Measurements from ENCODE around the gene SUSD6.

Gene SUSD6

DNA sequence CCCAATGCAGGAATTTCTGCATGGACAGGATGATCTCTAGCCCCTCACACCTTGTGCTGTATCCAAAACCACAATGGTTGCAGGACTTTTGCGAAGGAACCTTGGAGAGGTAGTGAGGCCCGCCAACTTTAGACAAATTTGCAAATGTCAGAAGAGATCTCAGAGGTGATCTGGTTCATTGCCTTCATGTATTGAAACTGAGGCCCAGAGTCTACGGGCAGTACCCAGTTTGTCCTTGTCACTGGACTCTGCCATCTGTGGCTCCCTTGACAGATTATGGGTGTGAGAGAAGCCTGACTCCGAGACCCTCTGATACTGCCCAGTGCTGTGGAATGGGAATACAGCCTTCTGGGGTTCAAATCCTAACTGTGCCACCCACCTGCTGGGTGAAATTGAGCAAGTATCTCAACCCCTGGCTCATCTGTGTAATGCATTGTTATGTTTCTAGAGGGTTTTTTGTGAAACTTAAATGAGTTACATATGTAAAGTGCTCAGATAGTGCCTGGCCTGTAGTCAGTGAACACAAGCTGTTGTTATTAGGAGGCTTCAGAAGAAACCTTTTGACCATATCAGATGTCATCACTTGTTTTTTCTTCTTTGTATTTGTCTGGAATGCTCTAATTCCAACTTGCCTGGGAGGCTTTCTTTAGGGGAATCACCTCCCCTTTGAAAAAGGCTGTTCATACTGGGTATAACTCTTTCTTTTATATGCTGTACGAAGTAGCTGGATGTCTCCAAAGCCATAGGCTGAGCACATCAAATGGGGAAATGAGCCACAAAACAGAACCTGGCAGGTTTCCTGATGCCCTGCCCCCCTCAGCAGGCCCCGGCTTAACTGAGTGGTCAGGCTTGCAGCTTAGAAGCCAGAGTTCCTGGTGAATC is 84.2 kb downstream of the SUSD6 start:
- Histone ChIP-seq H2AFZ (ENCODE audit: low read depth, low read length) (no peak overlapping the region), H2BK12ac (ENCODE audit: low read length in 2 of 2) (no peak overlapping the region), H4K91ac (ENCODE audit: low read length) (no peak overlapping the region), H3K14ac (ENCODE audit: low read length in 2 of 2) (no peak overlapping the region), H3K4me1 (ENCODE audit: control insufficient read depth, insufficient read depth, low read depth, low read length) (peaks cover 10% of the 10 kb centered on the region), H2AK5ac (ENCODE audit: low read length, severe bottlenecking) (no peak overlapping the region), H4K8ac (ENCODE audit: low read length) (no peak overlapping the region), H3K4me2 (ENCODE audit: low read length, poor library complexity, severe bottlenecking) (no peak overlapping the region), H3K23ac (ENCODE audit: low read length in 2 of 2) (no peak overlapping the region), H3K18ac (ENCODE audit: low read depth in 1 of 2, low read length in 2 of 2) (no peak overlapping the region), H3K27me3 (ENCODE audit: control insufficient read depth in 1 of 2, insufficient read depth in 1 of 2, low read length in 2 of 2) (no peaks in the 10 kb centered on the region), H3K4ac (ENCODE audit: low read depth in 1 of 2, low read length in 2 of 2) (no peak overlapping the region), H2BK15ac (ENCODE audit: low read depth, poor library complexity, severe bottlenecking) (no peak overlapping the region), H3K27ac (ENCODE audit: low read length, poor library complexity, severe bottlenecking) (no peak overlapping the region), H2BK5ac (ENCODE audit: low read depth, low read length, poor library complexity, severe bottlenecking) (no peak overlapping the region), H3K4me3 (ENCODE audit: insufficient read depth in 1 of 2, low read depth in 1 of 2, low read length in 2 of 2) (no peak overlapping the region), H3K36me3 (ENCODE audit: control insufficient read depth in 1 of 2, insufficient read depth in 2 of 2, low read depth in 1 of 2, low read length in 2 of 2) (no peaks in the 10 kb centered on the region), H3K9ac (ENCODE audit: low read length) (no peak overlapping the region), H3K79me1 (replicated peaks; ENCODE audit: low read length, poor library complexity, severe bottlenecking) (peaks cover 49% of the 10 kb centered on the region), H3K9me3 (ENCODE audit: control insufficient read depth, low read length) (no peaks in the 10 kb centered on the region), H2BK120ac (ENCODE audit: low read depth, low read length) (no peak overlapping the region)
- 93% methylated on average over 6 of the region's 6 CpGs for WGBS
- no peak for DNase-seq

DNA sequence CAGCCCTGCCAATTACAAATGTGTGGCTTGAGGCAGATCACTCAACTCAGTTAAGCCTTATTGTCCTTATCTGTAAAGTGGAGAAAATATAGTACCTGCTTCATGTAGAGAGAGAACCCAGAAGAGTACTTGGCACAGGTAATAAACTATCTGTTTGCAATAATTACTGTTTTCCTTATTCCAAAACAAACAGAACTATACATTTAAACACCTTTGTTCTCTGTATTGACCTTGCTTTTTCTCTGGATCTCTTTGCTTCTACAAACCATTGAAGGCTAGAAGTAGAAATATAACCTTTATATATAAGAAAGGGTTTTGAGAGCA is 84.8 kb downstream of the SUSD6 start:
- Histone ChIP-seq H4K8ac (ENCODE audit: low read length) (no peak overlapping the region), H3K14ac (ENCODE audit: low read length in 2 of 2) (no peak overlapping the region), H2AFZ (ENCODE audit: low read depth, low read length) (no peak overlapping the region), H3K9me3 (ENCODE audit: control insufficient read depth, low read length) (no peaks in the 10 kb centered on the region), H4K91ac (ENCODE audit: low read length) (no peak overlapping the region), H3K27ac (ENCODE audit: low read length, poor library complexity, severe bottlenecking) (no peak overlapping the region), H2BK15ac (ENCODE audit: low read depth, poor library complexity, severe bottlenecking) (no peak overlapping the region), H2BK12ac (ENCODE audit: low read length in 2 of 2) (no peak overlapping the region), H3K27me3 (ENCODE audit: control insufficient read depth in 1 of 2, insufficient read depth in 1 of 2, low read length in 2 of 2) (no peaks in the 10 kb centered on the region), H3K4me2 (ENCODE audit: low read length, poor library complexity, severe bottlenecking) (no peak overlapping the region), H3K9ac (ENCODE audit: low read length) (no peak overlapping the region), H3K4me3 (ENCODE audit: insufficient read depth in 1 of 2, low read depth in 1 of 2, low read length in 2 of 2) (no peak overlapping the region), H3K23ac (ENCODE audit: low read length in 2 of 2) (no peak overlapping the region), H2BK120ac (ENCODE audit: low read depth, low read length) (no peak overlapping the region), H3K4me1 (ENCODE audit: control insufficient read depth, insufficient read depth, low read depth, low read length) (peaks cover 10% of the 10 kb centered on the region), H3K4ac (ENCODE audit: low read depth in 1 of 2, low read length in 2 of 2) (no peak overlapping the region), H3K36me3 (ENCODE audit: control insufficient read depth in 1 of 2, insufficient read depth in 2 of 2, low read depth in 1 of 2, low read length in 2 of 2) (no peaks in the 10 kb centered on the region), H2BK5ac (ENCODE audit: low read depth, low read length, poor library complexity, severe bottlenecking) (no peak overlapping the region), H3K18ac (ENCODE audit: low read depth in 1 of 2, low read length in 2 of 2) (no peak overlapping the region), H3K79me1 (replicated peaks; ENCODE audit: low read length, poor library complexity, severe bottlenecking) (peaks cover 45% of the 10 kb centered on the region), H2AK5ac (ENCODE audit: low read length, severe bottlenecking) (no peak overlapping the region)
- DNase-seq, result no peak

DNA sequence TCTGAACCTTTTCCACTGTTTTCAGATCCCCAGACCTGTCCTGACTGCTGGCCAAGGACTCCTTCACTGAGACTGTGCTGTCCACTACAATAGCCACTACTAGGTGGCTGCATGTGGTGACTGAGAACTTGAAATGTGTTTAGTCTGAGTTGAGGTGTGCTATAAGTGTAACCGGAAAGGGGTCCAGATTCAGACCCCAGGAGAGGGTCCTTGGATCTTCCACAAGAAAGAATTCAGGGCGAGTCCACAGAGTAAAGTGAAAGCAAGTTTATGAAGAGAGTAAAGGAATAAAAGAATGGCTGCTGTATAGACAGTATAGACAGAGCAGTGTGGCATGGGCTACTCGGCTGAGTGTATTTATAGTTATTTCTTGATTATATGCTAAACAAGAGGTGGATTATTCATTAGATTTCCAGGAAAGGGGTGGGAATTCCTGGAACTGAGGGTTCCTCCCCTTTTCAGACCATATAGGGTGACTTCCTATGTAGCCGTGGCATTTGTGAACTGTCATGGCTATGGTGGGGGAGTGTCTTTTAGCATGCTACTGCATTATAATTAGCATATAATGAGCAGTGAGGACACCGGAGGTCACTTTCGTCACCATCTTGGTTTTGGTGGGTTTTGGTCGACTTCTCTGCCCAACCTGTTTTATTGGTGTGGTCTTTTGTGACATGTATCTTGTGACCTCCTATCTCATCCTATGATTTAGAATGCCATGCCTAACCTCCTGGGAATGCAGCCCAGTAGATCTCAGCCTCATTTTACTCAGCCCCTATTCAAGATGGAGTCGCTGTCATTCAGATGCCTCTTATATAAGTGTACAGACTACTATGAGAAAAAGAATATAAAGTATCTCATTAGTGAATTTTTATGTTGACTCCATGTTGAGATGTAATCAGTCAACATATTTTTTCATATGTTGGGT is 85.5 kb downstream of the SUSD6 start:
- WGBS, result 91% methylated on average over 5 of the region's 8 CpGs
- no peaks in the 10 kb centered on the region for H3K36me3 ChIP-seq (ENCODE audit: control insufficient read depth in 1 of 2, insufficient read depth in 2 of 2, low read depth in 1 of 2, low read length in 2 of 2)
- no peak overlapping the region for H3K4ac ChIP-seq (ENCODE audit: low read depth in 1 of 2, low read length in 2 of 2)
- no peak overlapping the region for H3K23ac ChIP-seq (ENCODE audit: low read length in 2 of 2)
- no peak overlapping the region for H4K8ac ChIP-seq (ENCODE audit: low read length)
- no peak overlapping the region for H3K4me2 ChIP-seq (ENCODE audit: low read length, poor library complexity, severe bottlenecking)
- H3K18ac ChIP-seq (ENCODE audit: low read depth in 1 of 2, low read length in 2 of 2), result no peak overlapping the region
- H3K27ac ChIP-seq (ENCODE audit: low read length, poor library complexity, severe bottlenecking), result no peak overlapping the region
- no peaks in the 10 kb centered on the region for H3K27me3 ChIP-seq (ENCODE audit: control insufficient read depth in 1 of 2, insufficient read depth in 1 of 2, low read length in 2 of 2)
- H2BK5ac ChIP-seq (ENCODE audit: low read depth, low read length, poor library complexity, severe bottlenecking), result no peak overlapping the region
- no peak overlapping the region for H2AK5ac ChIP-seq (ENCODE audit: low read length, severe bottlenecking)
- peak overlapping the region in 1 of 2 experiments; percentile 57 for H2BK12ac ChIP-seq (ENCODE audit: low read length in 2 of 2)
- H4K91ac ChIP-seq (ENCODE audit: low read length), result no peak overlapping the region
- H3K9ac ChIP-seq (ENCODE audit: low read length), result no peak overlapping the region
- H3K9me3 ChIP-seq (ENCODE audit: control insufficient read depth, low read length), result no peaks in the 10 kb centered on the region
- no peak overlapping the region for H3K4me3 ChIP-seq (ENCODE audit: insufficient read depth in 1 of 2, low read depth in 1 of 2, low read length in 2 of 2)
- H3K79me1 ChIP-seq (replicated peaks; ENCODE audit: low read length, poor library complexity, severe bottlenecking), result peaks cover 46% of the 10 kb centered on the region
- no peak overlapping the region for H2AFZ ChIP-seq (ENCODE audit: low read depth, low read length)
- no peak overlapping the region for H2BK15ac ChIP-seq (ENCODE audit: low read depth, poor library complexity, severe bottlenecking)
- H3K14ac ChIP-seq (ENCODE audit: low read length in 2 of 2), result no peak overlapping the region
- H3K4me1 ChIP-seq (ENCODE audit: control insufficient read depth, insufficient read depth, low read depth, low read length), result peaks cover 10% of the 10 kb centered on the region
- peak; percentile 38 for DNase-seq
- no peak overlapping the region for H2BK120ac ChIP-seq (ENCODE audit: low read depth, low read length)

DNA sequence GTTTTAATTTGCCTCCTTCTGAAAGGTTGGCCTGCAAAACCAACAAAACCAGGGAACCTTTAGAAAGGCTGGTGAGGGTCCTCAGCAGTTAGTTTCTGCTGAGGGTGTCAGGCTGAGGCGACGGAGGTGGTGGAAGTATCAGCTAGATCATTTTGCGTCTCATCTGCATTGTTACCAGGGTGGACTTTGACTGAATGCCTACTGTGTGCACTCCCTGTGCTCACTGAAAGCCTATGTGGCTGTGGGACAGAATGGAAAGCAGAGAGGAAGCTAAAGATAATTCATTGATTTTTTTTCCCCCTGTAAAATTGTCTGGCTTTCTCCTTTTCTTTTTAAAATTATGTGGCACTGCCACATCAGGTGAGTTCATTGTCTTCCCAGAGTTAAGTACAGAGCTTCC is 87.2 kb downstream of the SUSD6 start:
- no peak overlapping the region for H2BK12ac ChIP-seq (ENCODE audit: low read length in 2 of 2)
- H3K4ac ChIP-seq (ENCODE audit: low read depth in 1 of 2, low read length in 2 of 2), result no peak overlapping the region
- H3K4me3 ChIP-seq (ENCODE audit: insufficient read depth in 1 of 2, low read depth in 1 of 2, low read length in 2 of 2), result no peak overlapping the region
- no peak for DNase-seq
- no peak overlapping the region for H3K9ac ChIP-seq (ENCODE audit: low read length)
- H2BK120ac ChIP-seq (ENCODE audit: low read depth, low read length), result no peak overlapping the region
- no peak overlapping the region for H3K14ac ChIP-seq (ENCODE audit: low read length in 2 of 2)
- H2AFZ ChIP-seq (ENCODE audit: low read depth, low read length), result no peak overlapping the region
- no peak overlapping the region for H2BK15ac ChIP-seq (ENCODE audit: low read depth, poor library complexity, severe bottlenecking)
- H3K18ac ChIP-seq (ENCODE audit: low read depth in 1 of 2, low read length in 2 of 2), result no peak overlapping the region
- H3K36me3 ChIP-seq (ENCODE audit: control insufficient read depth in 1 of 2, insufficient read depth in 2 of 2, low read depth in 1 of 2, low read length in 2 of 2), result peaks cover 3 to 5% of the 10 kb centered on the region in 2 experiments
- peaks cover 47% of the 10 kb centered on the region for H3K79me1 ChIP-seq (replicated peaks; ENCODE audit: low read length, poor library complexity, severe bottlenecking)
- no peak overlapping the region for H2BK5ac ChIP-seq (ENCODE audit: low read depth, low read length, poor library complexity, severe bottlenecking)
- no peak overlapping the region for H2AK5ac ChIP-seq (ENCODE audit: low read length, severe bottlenecking)
- H3K23ac ChIP-seq (ENCODE audit: low read length in 2 of 2), result no peak overlapping the region
- peaks cover 8% of the 10 kb centered on the region for H3K4me1 ChIP-seq (ENCODE audit: control insufficient read depth, insufficient read depth, low read depth, low read length)
- no peak overlapping the region for H4K91ac ChIP-seq (ENCODE audit: low read length)
- H3K27me3 ChIP-seq (ENCODE audit: control insufficient read depth in 1 of 2, insufficient read depth in 1 of 2, low read length in 2 of 2), result no peaks in the 10 kb centered on the region
- no peaks in the 10 kb centered on the region for H3K9me3 ChIP-seq (ENCODE audit: control insufficient read depth, low read length)
- H3K4me2 ChIP-seq (ENCODE audit: low read length, poor library complexity, severe bottlenecking), result no peak overlapping the region
- H4K8ac ChIP-seq (ENCODE audit: low read length), result no peak overlapping the region
- no peak overlapping the region for H3K27ac ChIP-seq (ENCODE audit: low read length, poor library complexity, severe bottlenecking)
- WGBS, result 94% methylated on average over 3 of the region's 3 CpGs

All from mesenchymal stem cell (in vitro differentiated cells and primary cell).